Islet of Langerhans (tissue), 1 donor: ENCODE measurements around the gene FUOM.

ENCODE experiments used
- FAIRE-seq: peaks from one replicate; lab custom pipeline; 2011; peaks lifted over from hg19 to GRCh38; lab: Jason Lieb, UNC

FUOM gene

GRCh38 chr10:133350283-133350949, 7.4 kb downstream of the FUOM start:
- no peak for FAIRE-seq

GRCh38 chr10:133349577-133350011, 8.2 kb downstream of the FUOM start:
- no peak for FAIRE-seq

GRCh38 chr10:133349160-133349568, 8.7 kb downstream of the FUOM start:
- FAIRE-seq: no peak

GRCh38 chr10:133347710-133348517, 9.9 kb downstream of the FUOM start:
- no peak for FAIRE-seq

- FAIRE-seq: no peak
These were observed 11.4 kb downstream of the FUOM start for GRCh38 chr10:133346413-133346812.

GRCh38 chr10:133344236-133344635, 13.6 kb downstream of the FUOM start:
- FAIRE-seq: no peak

- FAIRE-seq: no peak
These were observed 14.3 kb downstream of the FUOM start for GRCh38 chr10:133343558-133343957.

- FAIRE-seq: no peak
These were observed 14.9 kb downstream of the FUOM start for GRCh38 chr10:133342942-133343341.

GRCh38 chr10:133341983-133342382, 15.8 kb downstream of the FUOM start:
- no peak for FAIRE-seq

- FAIRE-seq: no peak
These were observed 18.0 kb downstream of the FUOM start for GRCh38 chr10:133339708-133340380.

- no peak for FAIRE-seq
These were observed 19.4 kb downstream of the FUOM start for GRCh38 chr10:133338080-133339071.

GRCh38 chr10:133337370-133337725, 20.5 kb downstream of the FUOM start:
- FAIRE-seq: no peak

GRCh38 chr10:133336577-133337369, 21.0 kb downstream of the FUOM start, which contains the start of gene CALY:
CALY (minus strand) TSS chr10:133336896; CDS start chr10:133328989, 7,907 bp downstream.
- no peak for FAIRE-seq

GRCh38 chr10:133336118-133336576, 21.7 kb downstream of the FUOM start:
- FAIRE-seq: no peak

GRCh38 chr10:133335246-133336117, 22.3 kb downstream of the FUOM start:
- no peak for FAIRE-seq

- FAIRE-seq: no peak
These were observed 23.1 kb downstream of the FUOM start for GRCh38 chr10:133334503-133335245.

GRCh38 chr10:133332936-133333699, 24.7 kb downstream of the FUOM start:
- no peak for FAIRE-seq

GRCh38 chr10:133329491-133330202, 28.2 kb downstream of the FUOM start:
- FAIRE-seq: no peak
